Measurements from ENCODE around the gene KCND2.

The KCND2 gene

GRCh38 chr7:120512701-120513100 lies 239.7 kb downstream of the KCND2 start:
- in situ Hi-C loops (cut with HindIII; ENCODE audit: low sequenced_read_pairs) = no loop called here
- no peak for DNase-seq (ENCODE audit: low read depth, low spot score)
- H3K4me3 ChIP-seq (ENCODE audit: low read depth, low read length) = no peak overlapping the region
- TF ChIP-seq, protein P1, sequence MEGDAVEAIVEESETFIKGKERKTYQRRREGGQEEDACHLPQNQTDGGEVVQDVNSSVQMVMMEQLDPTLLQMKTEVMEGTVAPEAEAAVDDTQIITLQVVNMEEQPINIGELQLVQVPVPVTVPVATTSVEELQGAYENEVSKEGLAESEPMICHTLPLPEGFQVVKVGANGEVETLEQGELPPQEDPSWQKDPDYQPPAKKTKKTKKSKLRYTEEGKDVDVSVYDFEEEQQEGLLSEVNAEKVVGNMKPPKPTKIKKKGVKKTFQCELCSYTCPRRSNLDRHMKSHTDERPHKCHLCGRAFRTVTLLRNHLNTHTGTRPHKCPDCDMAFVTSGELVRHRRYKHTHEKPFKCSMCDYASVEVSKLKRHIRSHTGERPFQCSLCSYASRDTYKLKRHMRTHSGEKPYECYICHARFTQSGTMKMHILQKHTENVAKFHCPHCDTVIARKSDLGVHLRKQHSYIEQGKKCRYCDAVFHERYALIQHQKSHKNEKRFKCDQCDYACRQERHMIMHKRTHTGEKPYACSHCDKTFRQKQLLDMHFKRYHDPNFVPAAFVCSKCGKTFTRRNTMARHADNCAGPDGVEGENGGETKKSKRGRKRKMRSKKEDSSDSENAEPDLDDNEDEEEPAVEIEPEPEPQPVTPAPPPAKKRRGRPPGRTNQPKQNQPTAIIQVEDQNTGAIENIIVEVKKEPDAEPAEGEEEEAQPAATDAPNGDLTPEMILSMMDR (IDR thresholded peaks at IDR 0.05; ENCODE audit: low read depth, low read length) = no peak

DNA sequence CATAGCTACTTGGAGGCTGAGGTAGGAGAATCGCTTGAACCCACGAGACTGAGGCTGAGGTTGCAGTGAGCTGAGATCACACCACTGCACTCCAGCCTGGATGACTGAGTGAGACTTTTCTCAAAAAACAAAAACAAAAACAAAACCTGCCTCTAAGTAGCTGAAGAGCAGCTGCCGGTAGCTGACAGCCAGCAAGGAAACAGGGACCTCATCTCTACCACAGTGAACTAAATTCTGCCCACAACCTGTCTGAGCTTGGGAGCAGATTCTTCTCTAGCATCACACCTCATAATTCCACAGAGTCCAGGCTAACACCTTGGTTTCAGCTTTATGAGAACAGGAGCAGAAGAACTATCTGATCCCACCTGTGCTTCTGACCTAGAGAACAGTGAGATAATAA lies 246.2 kb downstream of the KCND2 start:
- H3K4me3 ChIP-seq (ENCODE audit: low read depth, low read length) = no peak overlapping the region
- TF ChIP-seq, protein P1 (IDR thresholded peaks at IDR 0.05; ENCODE audit: low read depth, low read length) = no peak
- in situ Hi-C loops (cut with HindIII; ENCODE audit: low sequenced_read_pairs) = no loop called here
- DNase-seq (ENCODE audit: low read depth, low spot score) = no peak

DNA sequence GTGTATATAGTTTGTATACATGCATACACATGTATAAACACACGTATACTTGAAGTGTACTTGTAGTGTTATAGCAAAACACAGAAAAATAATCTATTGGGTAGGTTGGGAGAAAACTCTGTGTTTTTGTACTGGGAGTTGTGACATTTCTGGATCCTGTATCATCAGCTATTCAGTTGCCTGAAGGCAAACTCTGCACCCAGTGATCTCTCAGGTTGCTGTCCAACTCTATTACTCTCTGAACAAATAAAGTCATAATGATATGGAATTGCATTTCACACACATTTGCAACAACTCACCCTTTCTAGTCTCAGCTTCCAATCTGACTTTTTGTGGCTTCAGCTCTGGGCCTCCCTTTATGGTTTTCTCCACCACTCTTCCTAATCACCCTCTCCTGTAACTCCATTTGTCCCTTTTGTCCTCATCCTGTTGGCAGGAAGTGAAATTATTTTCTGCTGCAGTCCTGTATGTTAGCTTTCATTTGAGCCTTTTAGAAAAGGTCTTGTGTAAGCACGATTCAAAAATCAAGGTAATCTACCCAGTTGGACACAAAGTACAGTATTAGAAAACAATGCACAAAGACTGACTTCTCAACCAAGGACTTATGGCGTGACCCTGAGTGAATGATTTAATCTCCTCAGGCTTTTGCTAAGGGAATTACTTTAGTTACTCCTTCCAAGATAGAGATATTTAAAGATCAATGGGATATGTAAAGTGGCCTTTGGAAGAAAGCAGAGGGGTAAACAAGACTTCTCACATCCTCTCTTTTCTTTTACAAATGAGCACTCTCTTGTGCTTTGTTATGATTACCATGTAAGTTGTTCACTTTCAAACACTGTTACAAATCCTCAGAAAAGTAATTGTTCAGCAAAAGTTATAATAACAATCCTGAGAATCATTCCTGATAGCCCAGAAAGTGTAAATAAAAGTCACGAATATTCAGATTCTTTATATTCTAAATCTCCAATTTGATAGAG lies 249.1 kb downstream of the KCND2 start:
- in situ Hi-C loops (cut with HindIII; ENCODE audit: low sequenced_read_pairs) = no loop called here
- TF ChIP-seq, protein P1 (IDR thresholded peaks at IDR 0.05; ENCODE audit: low read depth, low read length) = no peak
- no peak for DNase-seq (ENCODE audit: low read depth, low spot score)
- H3K4me3 ChIP-seq (ENCODE audit: low read depth, low read length) = no peak overlapping the region

- TF ChIP-seq, protein P1 (IDR thresholded peaks at IDR 0.05; ENCODE audit: low read depth, low read length) = no peak
- H3K4me3 ChIP-seq (ENCODE audit: low read depth, low read length) = no peak overlapping the region
- in situ Hi-C loops (cut with HindIII; ENCODE audit: low sequenced_read_pairs) = no loop called here
- DNase-seq (ENCODE audit: low read depth, low spot score) = no peak
These were observed 251.0 kb downstream of the KCND2 start for GRCh38 chr7:120523985-120524384.

GRCh38 chr7:120526902-120527509 lies 254.0 kb downstream of the KCND2 start:
- in situ Hi-C loops (cut with HindIII; ENCODE audit: low sequenced_read_pairs) = no loop called here

GRCh38 chr7:120529736-120530135 lies 256.8 kb downstream of the KCND2 start:
- no peak for DNase-seq (ENCODE audit: low read depth, low spot score)
- no peak overlapping the region for H3K4me3 ChIP-seq (ENCODE audit: low read depth, low read length)
- in situ Hi-C loops (cut with HindIII; ENCODE audit: low sequenced_read_pairs) = no loop called here
- TF ChIP-seq, protein P1 (IDR thresholded peaks at IDR 0.05; ENCODE audit: low read depth, low read length) = no peak

More at GRCh38 chr7:120526902-120527509, 254.0 kb downstream of the KCND2 start:
- H3K4me3 ChIP-seq (ENCODE audit: low read depth, low read length) = no peak overlapping the region
- TF ChIP-seq, protein P1 (IDR thresholded peaks at IDR 0.05; ENCODE audit: low read depth, low read length) = no peak
- no peak for DNase-seq (ENCODE audit: low read depth, low spot score)

Measured in astrocyte of the spinal cord (primary cell).